OCI-LY3 (cell line): ENCODE results near the gene ANKRD44.

ENCODE experiments used
- EZH2phosphoT487 ChIP-seq: fragments of 200-600 bp; shearing (Covaris generic); IDR thresholded peaks from 2 replicates; pipeline ENCODE4 v1.6.1; 2018; ENCODE audit warnings: antibody characterized with exemption, mixed run types, low read depth
- TF ChIP-seq, protein P1 (sequence below): fragments of 200-600, 300-600 bp; sonication (generic); IDR thresholded peaks from 2 replicates; pipeline ENCODE4 v1.5.1; 2014; ENCODE audit warnings: antibody characterized with exemption, low read length, low read depth

DNA sequence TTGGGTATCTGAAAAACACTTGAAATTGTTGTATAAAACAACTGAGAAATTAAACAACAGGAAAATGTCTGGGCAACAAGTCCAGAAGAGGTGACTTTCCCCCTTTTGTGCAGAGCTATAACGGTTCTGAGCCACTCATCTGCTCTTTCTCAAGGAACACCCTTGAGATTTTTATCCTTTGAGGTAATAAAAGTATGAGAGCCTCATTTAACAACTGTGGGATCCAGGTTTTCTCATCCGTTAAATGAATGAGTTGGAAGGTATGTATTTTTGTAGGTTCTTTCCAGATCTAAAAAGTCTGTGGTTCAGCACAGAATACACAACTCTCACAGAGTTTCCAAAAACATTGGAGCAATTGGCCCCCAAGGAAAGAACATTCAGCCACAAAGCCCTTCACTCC, 93.0 kb downstream of the ANKRD44 start:
- TF ChIP-seq, protein P1, sequence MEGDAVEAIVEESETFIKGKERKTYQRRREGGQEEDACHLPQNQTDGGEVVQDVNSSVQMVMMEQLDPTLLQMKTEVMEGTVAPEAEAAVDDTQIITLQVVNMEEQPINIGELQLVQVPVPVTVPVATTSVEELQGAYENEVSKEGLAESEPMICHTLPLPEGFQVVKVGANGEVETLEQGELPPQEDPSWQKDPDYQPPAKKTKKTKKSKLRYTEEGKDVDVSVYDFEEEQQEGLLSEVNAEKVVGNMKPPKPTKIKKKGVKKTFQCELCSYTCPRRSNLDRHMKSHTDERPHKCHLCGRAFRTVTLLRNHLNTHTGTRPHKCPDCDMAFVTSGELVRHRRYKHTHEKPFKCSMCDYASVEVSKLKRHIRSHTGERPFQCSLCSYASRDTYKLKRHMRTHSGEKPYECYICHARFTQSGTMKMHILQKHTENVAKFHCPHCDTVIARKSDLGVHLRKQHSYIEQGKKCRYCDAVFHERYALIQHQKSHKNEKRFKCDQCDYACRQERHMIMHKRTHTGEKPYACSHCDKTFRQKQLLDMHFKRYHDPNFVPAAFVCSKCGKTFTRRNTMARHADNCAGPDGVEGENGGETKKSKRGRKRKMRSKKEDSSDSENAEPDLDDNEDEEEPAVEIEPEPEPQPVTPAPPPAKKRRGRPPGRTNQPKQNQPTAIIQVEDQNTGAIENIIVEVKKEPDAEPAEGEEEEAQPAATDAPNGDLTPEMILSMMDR: no peak
- TF ChIP-seq EZH2phosphoT487: no peak
